Activated gamma-delta T cell treated with Interleukin-2 at 50 U/mL for 16 hours (primary cell): Measurements from ENCODE around the gene DGCR2.
"Not testable (repeated sequence)": the region's sequence is repeated elsewhere in the genome, so short reads cannot be mapped to it uniquely, and the experiment has no call there.

Experiments
- DNase-seq: peaks from one replicate; pipeline ENCODE4 v3.0.0-alpha.2; 2020

The DGCR2 gene, protein sequence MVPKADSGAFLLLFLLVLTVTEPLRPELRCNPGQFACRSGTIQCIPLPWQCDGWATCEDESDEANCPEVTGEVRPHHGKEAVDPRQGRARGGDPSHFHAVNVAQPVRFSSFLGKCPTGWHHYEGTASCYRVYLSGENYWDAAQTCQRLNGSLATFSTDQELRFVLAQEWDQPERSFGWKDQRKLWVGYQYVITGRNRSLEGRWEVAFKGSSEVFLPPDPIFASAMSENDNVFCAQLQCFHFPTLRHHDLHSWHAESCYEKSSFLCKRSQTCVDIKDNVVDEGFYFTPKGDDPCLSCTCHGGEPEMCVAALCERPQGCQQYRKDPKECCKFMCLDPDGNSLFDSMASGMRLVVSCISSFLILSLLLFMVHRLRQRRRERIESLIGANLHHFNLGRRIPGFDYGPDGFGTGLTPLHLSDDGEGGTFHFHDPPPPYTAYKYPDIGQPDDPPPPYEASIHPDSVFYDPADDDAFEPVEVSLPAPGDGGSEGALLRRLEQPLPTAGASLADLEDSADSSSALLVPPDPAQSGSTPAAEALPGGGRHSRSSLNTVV

DNA sequence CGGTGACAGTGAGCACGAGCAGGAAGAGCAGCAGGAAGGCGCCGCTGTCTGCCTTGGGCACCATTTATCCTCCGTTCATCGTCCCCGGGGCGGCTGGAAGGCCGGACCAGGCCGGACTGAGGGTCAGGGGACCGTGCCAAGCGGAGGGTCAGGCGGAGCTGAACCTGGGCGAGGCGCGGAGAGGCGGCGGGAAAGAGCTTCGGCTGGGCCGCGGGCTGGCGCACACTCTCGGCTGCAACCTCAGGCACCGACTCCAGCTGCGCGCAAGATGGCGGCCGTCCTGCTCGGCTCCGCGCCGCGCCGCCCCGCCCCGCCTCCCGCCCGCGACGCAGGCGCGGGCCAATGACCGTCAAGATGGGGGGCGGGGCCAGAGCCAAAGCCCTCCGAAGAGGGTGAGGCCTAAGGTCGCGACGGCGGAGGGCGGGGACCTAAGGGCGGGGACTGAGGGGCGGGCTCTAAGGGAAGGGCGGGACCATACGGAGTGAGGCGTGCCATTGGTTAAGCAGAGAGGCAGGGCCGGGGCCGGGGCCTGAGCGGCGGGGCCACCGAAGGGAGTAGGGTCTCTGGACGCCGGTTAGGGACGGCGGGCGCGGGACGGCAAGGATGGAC lies at the start of gene DGCR2:
DGCR2 (minus strand) TSS at position 270 of the 609 bp plus-strand sequence; CDS start at position 64, 206 bp downstream.
- peak; percentile 96 for DNase-seq

DNA sequence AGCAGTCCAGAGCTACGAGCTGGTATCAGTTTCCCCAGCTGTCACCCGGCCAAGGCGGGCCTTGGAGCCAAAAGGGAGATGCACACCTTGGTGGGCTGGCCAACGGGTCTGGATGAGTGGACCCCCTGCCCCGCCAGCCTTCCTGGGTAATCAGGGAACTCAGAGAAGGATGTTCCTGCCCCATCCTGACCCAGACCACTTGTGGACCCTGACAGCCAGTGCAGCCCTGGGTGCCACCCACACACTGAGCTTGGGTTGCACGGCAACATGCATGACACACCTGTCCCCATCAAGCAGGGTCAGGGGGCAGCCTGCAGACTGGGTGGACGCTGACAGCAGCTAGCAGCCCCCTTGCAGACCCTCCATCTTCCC lies 47.7 kb upstream of the DGCR2 start:
- no peak for DNase-seq

DNA sequence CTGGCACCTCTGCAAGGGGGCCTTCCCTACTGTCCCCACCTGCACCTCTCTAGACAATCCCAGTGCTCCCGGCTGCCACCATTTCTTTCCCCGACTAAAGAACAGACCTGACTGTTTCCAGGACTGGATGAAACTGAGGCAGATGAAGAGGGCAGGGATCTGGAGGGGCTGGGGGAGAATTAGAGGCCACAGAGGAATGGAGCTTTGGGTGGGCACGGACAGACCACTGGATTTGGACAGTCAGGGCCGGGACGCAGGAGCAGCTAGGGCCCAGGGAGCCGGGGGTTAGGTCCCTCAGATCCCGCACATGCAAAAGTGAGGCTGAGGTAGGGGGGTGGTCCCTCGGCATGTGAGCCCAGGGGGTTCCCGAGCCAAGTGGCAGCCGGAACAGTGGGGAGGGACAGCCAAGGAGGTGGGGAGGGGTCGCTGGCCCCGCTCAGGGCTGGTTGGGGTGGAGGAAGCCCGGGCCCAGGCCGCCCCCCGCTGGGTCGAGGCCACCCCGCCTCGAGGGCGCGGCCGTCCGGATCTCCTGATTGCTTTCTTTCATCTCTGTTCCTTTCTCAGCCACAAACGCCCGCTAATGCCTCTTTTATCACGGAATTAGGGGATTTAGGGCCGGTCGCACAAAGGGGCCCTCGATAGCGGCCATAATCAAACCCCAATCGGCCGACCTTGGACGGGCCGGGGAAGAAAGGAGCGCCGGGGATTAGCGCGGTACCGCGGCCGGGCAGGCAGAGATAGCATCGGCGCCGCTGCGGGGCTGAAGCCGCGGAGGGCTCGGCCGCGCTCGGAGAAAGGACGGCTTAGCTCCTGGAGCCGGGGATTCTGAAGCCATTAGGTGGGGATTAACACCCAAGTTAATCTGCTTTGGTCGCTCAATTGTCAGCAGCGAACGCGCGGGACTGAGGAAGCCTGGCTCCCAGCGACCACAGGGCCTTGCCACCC lies 47.1 kb upstream of the DGCR2 start:
- no peak for DNase-seq

DNA sequence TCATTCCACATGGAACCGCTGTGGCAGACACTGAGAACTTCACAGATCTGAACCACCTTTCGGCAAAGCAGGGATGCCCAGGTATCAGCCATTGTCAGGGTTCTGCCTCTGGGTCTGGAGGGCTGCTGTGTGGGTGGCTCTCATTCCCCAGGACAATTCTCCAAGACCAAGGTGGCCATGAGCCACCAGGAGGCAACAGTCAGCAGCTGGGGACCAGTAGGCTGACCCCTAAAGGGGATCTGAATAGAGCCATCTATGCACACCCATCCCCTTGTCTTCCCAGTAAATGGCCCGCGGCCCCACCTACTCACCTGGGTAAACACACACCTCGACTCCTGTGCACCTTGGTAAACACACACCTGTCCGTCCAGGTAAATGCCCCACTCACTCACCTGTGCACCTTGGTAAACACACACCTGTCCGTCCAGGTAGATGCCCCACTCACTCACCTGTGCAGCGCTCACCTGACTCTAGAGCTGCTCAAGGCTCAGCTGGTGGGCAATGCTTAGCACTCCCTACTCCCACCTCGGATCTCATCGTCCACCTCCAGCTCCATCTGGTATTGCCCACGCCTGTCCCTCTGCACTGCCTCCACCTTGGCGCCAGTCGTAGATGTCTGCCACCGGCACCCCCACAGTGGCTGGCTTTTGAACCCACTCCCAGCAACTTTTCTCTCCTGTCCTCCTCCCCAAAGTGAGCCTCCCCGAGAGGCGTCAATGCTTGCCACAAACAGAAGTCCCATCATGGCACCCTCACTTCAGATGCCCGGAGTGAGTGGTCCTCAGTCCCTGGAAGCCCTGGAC lies 46.1 kb upstream of the DGCR2 start:
- no peak for DNase-seq

DNA sequence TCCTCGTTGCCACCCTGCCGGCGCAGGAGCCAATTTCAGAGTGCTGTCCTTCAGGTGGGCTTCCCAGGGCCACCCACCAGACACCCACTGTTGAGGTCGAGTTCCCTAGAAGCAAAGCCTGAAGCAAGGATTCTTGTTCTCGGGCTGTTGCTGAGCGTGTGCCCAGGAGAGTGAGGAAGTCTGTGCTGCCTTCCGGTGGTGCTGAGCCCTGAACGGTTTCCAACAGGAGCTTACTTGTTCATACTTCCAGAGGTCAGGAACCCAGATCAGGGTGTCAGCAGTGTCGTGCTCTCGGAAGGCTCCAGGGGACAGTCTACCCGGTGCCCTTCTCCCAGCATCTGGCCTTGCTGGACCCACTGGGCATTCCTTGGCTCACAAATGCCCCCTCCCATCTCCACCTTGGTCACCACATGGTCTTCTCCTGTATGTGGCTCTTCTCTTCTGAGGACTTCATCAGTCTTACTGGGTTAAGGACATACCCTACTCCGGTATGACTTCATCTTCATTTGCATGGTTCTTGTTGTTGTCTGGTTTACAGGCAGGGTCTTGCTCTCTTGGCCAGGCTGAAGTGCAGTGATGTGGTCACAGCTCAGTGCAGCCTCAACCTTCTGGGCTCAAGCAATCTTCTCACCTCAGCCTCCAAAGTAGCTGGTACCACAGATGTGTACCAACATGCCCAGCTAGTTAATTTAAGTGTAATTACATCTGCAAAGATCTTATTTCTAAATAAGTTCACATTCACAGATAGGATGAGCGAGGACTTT lies 45.1 kb upstream of the DGCR2 start:
- DNase-seq, result no peak

DNA sequence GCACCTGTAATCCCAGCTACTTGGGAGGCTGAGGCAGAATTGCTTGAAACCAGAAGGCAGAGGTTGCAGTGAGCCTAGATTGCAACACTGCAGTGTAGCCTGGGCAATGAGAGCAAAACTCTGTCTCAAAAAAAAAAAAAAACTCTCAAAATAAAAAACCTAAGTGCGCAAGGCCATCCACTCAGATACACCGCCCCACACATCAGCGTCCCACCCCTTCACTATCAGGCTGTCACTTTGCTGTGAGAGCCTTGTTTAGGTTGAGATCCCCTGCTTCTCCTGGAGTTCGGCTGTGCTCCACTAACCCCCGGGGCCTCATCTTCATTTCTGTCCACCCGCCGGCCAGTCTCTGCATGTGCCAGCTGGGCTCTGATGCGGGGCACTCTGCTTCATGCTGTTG lies 44.2 kb upstream of the DGCR2 start:
- no peak for DNase-seq

DNA sequence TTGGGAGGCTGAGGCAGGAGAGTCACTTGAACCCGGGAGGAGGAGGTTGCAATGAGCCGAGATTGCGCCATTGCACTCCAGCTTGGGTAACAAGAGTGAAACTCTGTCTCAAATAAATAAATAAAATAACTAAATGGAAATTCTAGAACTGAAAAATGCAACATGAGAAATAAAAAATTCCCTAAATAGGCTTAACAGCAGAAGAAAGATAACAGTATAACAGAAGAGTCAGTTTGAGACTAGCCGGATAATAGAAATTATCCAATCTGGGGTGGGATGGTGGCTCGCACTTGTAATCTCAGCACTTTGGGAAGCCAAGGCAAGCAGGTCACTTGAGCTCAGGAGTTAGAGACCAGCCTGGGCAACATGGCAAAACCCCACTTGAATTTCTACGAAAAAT lies 42.2 kb upstream of the DGCR2 start:
- no peak for DNase-seq

DNA sequence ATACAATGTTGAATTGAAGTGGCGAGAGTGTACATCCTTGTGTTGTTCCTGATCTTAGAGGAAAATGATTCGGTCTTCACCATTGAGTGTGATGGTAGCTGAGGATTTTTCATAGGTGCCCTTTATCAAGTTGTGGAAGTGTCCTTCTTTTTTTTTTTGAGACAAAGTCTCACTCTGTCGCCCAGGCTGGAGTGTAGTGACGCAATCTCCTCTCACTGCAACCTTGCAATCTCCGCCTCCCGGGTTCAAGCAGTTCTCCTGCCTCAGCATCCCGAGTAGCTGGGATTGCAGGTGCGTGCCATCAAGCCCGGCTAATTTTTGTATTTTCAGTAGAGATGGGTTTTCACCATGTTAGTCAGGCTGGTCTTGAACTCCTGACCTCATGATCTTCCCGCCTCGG lies 36.4 kb upstream of the DGCR2 start:
- not testable (repeated sequence) for DNase-seq

DNA sequence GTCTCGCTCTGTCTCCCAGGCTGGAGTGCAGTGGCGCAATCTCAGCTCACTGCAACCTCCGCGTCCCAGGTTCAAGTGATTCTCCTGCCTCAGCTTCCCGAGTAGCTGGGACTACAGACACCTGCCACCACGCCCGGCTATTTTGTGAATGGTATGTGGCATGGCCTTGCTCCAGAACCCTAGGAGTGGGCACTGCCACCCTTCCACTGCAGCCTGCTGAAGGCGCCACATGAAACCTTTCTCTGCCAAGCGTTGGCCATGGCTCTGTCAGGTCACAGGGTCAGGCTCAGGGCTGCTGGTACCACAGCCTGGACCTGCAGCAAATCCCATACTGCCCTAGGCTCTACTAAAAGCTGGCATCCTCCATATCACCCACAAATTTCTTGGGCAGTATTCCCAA lies 33.9 kb upstream of the DGCR2 start:
- not testable (repeated sequence) for DNase-seq

DNA sequence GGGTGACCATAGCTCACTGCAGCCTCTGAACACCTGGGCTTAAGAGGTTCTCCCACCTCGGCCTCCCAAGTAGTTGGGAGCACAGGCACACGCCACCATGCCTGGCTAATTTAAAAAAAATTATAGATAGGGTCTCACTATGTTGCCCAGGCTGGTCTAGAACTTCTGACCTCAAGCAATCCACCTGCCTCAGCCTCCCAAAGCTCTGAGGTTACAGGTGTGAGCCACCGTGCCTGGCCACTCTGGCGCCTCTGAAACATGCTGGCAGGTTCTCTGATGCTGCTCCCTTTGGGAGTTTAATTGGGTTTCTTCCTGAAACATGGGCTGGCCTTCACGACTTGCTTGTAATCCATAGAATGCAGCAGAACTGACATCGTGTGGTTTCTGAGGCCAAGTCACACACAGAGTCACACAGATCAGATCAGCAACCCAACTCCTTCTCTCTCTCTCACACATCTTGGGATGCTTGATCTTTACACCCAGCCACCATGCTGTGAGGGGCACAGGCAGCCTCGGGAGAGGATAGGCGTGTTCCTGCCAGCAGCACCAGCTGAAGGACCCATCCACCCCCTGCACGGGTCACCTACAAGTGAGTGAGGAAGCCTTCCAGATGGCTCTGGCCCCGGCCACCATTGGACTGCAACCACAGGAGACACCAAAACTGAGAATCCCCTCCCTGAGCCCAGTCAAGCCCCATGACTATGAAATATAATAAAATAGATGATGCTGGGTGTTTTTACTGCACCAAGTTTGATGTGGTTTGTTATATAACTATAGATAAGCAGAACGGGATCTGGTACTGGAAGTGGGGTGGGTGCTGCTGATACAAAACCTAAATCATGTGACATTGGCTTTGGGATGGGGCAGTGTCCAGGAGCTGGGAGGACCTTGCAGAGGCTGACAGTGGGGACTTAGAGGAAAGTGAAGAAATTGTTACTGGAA lies 31.0 kb upstream of the DGCR2 start:
- DNase-seq, result no peak

DNA sequence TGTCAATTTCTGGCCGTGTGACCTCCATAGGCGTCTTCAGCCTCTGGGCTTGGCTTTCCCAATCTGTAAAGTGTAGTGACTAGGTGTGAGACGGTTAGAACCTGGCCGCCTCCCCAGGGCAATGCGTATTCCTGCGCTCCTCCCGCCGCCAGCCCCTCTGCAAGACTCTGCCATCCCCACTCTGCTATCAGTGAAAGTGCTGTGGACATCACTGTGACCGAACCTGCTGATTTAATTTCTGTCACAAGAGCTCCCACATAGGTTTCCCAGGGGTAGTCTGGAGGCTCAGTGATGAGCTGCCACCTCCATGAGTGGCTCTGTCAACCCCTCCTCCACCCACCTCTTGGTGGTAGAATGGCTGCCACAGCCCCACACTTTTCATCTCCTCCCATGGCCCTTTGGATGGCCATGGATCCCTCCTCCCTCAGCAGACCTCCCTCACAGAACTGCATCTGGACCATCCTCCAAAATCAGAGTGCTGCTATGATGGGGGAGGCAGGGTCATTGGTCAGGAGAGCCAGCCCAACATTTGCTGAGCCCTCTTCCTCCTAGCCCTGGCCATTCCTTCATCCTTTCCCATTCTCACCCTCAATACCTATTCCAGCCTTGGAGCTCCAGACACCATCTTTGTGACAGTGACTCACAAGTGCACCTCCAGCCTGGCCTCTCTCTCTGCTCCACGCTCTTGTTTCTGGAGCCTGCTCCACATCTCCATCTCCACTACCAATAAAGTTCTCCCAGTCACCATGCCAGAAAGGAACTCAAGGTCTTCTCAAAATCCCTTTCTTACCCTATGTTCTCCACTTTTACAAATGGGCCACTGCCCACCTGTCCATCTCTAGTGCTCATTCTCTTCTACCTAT lies 29.3 kb upstream of the DGCR2 start:
- DNase-seq, result no peak

DNA sequence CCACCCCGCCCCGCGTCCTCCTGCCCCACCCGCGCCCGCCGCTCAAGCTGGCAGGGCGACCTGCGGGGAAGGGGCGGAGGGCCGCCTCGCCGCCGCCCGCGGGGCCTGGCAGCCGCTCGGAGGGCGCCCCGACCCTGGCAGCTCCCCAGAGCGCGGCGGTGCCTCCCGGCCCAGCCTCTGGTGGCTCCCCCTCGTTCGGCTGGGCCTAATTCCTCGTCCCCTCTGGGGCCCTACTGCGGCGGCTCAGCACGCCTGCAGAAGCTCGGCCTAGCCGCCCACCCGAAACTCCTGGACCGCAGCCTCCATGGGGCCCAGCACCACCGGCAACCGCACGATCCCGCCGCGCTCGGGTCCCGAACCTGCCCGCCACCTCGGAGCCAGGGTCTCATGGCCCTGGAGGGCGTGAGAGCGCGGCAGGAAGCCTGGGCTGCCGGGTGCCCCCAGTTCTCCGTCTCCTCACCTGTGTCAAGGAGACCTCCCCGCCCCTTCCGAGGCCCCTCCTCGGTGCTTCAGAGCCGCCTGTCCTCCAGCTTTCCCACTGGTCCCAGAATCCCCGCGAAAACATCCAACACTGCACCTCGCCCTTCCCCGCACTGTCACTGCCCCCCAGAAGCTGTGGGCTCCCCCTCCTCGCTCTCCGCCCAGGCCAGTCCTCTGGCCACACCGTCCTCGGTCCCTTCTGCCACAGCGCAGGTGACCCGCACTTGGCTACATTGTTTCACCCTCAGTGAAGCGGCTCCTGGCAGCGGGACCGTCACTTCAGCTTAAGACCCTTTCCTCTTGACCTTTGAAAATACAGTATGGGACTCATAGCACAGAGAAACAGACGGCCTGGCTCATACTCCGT lies 28.5 kb upstream of the DGCR2 start:
- no peak for DNase-seq

DNA sequence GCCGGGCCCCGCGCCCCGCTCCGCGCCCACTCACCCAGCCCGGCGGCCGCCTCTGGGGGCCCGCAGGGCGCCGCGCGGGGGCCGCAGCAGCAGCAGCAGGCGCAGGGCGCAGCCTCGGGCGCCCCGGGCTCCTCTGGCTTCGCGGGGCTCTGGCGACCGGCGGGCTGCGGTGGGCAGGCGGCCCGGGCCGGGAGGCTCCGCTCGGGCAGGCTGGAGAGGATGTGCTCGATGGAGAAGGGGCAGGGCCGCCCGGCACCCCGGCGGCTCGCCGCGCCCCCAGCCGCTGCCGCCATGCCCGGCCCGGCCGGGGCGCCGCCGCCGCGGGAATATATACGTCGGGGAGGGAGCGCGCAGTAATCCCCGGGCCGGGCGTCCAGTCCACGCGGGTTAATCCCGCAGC lies 27.8 kb upstream of the DGCR2 start, which contains the start of gene GSC2:
GSC2 (minus strand) TSS at position 302 of the 400 bp plus-strand sequence; CDS start at position 293, 9 bp downstream.
- no peak for DNase-seq

DNA sequence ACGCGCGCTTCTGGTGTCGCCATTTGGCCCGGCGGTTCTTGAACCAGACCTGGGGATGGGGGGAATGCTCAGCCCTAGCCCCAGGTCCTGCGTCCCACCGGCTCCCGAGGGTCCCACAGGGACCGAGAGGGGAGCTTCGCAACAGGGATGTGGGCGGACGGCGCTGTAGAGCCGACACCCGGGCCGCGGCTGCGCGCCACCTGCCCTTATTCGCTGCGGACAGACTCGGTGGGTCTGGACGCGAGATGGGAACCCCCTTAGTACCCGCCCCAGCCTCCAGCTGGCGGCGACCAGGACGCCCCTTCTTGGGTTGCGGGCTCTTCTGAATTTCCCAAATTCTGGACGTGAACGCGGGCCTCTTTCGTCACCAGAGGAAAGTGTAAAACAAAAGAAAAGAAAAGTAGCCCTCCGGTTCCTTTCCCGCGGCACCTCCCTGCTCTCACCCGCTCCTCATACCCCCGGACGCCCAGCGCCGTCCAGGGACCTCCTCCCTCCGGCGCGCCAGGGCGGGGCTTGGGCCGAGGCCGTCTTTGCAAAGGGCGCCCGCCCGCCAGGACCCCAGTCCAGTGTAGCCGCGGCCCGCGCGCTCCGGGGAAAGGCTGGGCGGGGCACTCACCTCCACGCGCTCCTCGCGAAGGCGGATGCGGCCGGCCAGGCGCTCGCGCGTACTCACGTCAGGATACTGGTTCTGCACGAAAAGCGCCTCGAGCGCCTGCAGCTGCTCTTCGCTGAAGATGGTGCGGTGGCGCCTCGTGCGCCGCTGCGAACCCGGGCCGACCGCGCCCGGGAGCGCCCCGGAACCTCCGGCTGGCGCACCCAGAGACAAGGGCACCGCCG lies 27.1 kb upstream of the DGCR2 start:
- DNase-seq, result no peak

DNA sequence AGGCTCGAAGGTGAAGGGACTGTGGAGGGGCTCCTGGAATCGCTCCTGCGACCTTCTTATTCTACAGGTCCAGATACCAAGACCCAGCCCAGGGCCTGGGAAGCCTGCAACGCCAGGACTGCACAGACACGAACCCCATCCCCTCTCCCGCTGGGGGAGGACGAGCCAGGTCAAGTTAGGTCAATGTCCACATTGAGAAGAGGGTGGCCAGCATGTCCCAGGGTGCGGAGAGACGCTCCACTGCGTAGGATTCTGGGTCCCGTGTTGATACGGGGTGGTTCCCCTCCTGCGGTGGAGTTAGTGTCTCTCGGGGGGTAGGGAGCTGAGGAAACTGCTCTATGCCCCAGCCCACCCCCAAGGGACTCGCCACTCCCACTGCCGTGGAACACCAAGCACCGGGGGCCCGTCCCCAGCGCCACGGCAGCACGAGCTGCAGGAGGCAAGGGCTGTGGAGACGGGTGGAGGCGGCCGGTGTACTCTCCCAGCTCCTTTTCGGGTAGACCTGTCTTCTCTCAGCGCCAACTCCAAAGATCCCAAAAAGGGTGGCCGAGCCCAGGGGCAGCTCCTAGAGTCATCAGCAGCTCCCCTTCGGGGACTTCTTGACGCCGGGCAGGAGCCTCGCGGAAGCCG lies 26.3 kb upstream of the DGCR2 start:
- DNase-seq, result no peak

DNA sequence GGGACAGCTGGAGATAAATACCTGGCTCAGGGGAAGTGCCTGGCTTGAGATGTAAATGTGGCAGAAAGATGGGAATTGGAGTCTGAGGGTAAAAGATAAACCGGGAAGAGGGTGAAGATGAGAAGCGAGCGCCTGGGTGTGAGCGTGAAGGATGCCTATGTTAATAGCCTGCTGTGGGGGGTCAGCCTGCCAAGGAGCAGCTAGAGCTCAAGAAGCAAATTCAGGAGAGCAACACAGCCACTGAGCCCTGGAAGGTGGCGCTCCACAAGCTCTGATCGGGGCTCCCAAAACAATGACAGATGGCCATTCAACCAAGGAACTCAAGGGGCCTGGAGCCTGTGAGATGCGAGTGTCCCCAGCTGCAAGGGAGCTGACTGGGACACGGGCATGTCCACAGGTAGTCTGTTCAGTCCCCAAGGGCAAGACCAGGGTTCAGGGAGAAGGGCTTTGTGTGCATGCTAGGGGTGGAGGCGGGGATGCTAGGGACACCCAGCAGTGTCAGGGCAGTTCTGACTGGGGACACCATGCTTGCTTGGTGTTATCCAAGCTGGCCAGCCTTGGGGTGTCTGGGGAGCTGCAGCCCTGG lies 25.1 kb upstream of the DGCR2 start:
- DNase-seq, result no peak
